A673 (cell line): Measurements from ENCODE around the gene WHRN. TPM values are rescaled to one million over a fixed set of nuclear protein-coding genes. Genes with fewer than 3 reads are reported as not detected.

ENCODE experiments used
- BruUV-seq: library from RNA; stranded (reverse); fragments of 400-500 nt; replicated peaks from 2 replicates; lab custom pipeline; 2021; lab: Mats Ljungman, UMichigan
- CTCF ChIA-PET: fragments of 300-600 bp; sonication (Branson Sonifier 250); formaldehyde crosslinking; loops from one replicate; lab custom pipeline; 2022; ENCODE audit warnings: antibody characterized with exemption; lab: Charles Lee
- POLR2A ChIA-PET: fragments of 300-600 bp; sonication (Branson Sonifier 250); formaldehyde crosslinking; loops from one replicate; lab custom pipeline; 2022; ENCODE audit warnings: antibody characterized with exemption; ENCODE audit not compliant: low non-redundant PET; lab: Charles Lee
- DNase-seq: peaks from one replicate; pipeline ENCODE4 v3.0.0-alpha.2; 2015; ENCODE audit warnings: low spot score
- H3K27ac ChIP-seq: fragments of 200-600 bp; sonication (generic); 2 replicates; pipeline ENCODE4 v1.5.1; 2016; ENCODE audit warnings: mixed run types, low read depth, mild to moderate bottlenecking, mixed read lengths, antibody characterized with exemption, low read length; ENCODE audit not compliant: poor library complexity, severe bottlenecking
- H3K27me3 ChIP-seq: fragments of 200-600 bp; sonication (generic); replicated peaks from 2 replicates; pipeline ENCODE4 v1.6.1; 2017; ENCODE audit warnings: mixed run types, low read depth, mild to moderate bottlenecking, mixed read lengths, antibody characterized with exemption, low read length; ENCODE audit not compliant: insufficient read depth, poor library complexity
- H3K36me3 ChIP-seq: fragments of 200-600 bp; sonication (generic); 2 replicates; pipeline ENCODE4 v1.6.1; 2016; ENCODE audit warnings: mixed run types, mild to moderate bottlenecking, mixed read lengths, antibody characterized with exemption, low read length; ENCODE audit not compliant: insufficient read depth, poor library complexity, severe bottlenecking
- H3K4me1 ChIP-seq: fragments of 200-600 bp; sonication (generic); 2 replicates; pipeline ENCODE4 v1.6.1; 2017; ENCODE audit warnings: mixed run types, mild to moderate bottlenecking, mixed read lengths, antibody characterized with exemption, low read length; ENCODE audit not compliant: insufficient read depth, poor library complexity, severe bottlenecking
- H3K4me3 ChIP-seq: fragments of 200-600 bp; sonication (generic); 2 replicates; pipeline ENCODE4 v1.5.1; 2016; ENCODE audit warnings: low read depth, mixed run types, mild to moderate bottlenecking, mixed read lengths, low read length; ENCODE audit not compliant: poor library complexity, severe bottlenecking
- H3K9me3 ChIP-seq: fragments of 200-600 bp; sonication (generic); 2 replicates; pipeline ENCODE4 v1.6.1; 2016; ENCODE audit warnings: mixed run types, low read depth, mild to moderate bottlenecking, mixed read lengths, antibody characterized with exemption, low read length; ENCODE audit not compliant: poor library complexity, severe bottlenecking
- EZH2 ChIP-seq: fragments of 200-600 bp; sonication (generic); IDR thresholded peaks from 2 replicates; pipeline ENCODE4 v1.6.1; 2017; ENCODE audit warnings: borderline replicate concordance, low read depth, mild to moderate bottlenecking, mixed read lengths, antibody characterized with exemption, low read length; ENCODE audit not compliant: poor library complexity, severe bottlenecking
- intact Hi-C: fragments of 100-400 bp; cut with micrococcal nuclease; formaldehyde crosslinking; loops from one replicate; pipeline ENCODE4 v1.10.0; 2022; ENCODE audit not compliant: unreplicated experiment
- total RNA-seq: library from RNA; stranded (reverse); gene quantifications from 2 replicates; pipeline ENCODE4 v1.2.3, GENCODE V29; 2021
- TF ChIP-seq, protein P1 (sequence below): fragments of 300-800, 200-600 bp; sonication (generic); conservative IDR thresholded peaks from 2 replicates; pipeline ENCODE4 v1.5.1; 2017; ENCODE audit warnings: low read depth, mild to moderate bottlenecking, antibody characterized with exemption, low read length, moderate library complexity, mixed read lengths

Gene WHRN
- total RNA-seq, 1 experiment from 2014 or later: 9.1 TPM

DNA sequence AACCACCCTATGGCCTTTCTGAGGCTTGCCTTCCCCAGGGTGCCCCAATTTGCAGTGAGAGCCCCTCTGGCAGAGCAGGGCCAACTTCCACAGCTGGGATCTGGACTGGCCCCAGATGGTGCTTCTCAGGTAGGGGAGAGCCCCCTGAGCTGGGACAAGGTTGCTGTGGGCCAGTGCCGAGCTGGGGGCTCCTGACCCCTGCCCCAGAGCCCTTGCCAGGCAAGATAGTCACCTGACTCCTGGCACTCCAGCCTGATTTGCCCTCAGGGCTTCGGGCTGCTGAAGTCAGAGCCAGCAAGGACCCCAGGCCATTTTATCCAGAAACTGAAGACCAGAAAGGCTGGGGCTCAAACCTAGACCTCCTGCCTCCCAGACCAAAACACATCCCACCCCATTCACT, 84.1 kb downstream of the WHRN start:
- ChIA-PET CTCF (no interaction called here), POLR2A (no interaction called here)
- intact Hi-C loops: no loop called here
- no peak overlapping the region for H3K4me3 ChIP-seq
- no peaks in the 10 kb centered on the region for H3K9me3 ChIP-seq
- no peaks in the 10 kb centered on the region for H3K36me3 ChIP-seq
- no peaks in the 10 kb centered on the region for H3K27me3 ChIP-seq
- no TSS peak for BruUV-seq
- no peak overlapping the region for H3K27ac ChIP-seq
- TF ChIP-seq EZH2: no peak
- TF ChIP-seq, protein P1, sequence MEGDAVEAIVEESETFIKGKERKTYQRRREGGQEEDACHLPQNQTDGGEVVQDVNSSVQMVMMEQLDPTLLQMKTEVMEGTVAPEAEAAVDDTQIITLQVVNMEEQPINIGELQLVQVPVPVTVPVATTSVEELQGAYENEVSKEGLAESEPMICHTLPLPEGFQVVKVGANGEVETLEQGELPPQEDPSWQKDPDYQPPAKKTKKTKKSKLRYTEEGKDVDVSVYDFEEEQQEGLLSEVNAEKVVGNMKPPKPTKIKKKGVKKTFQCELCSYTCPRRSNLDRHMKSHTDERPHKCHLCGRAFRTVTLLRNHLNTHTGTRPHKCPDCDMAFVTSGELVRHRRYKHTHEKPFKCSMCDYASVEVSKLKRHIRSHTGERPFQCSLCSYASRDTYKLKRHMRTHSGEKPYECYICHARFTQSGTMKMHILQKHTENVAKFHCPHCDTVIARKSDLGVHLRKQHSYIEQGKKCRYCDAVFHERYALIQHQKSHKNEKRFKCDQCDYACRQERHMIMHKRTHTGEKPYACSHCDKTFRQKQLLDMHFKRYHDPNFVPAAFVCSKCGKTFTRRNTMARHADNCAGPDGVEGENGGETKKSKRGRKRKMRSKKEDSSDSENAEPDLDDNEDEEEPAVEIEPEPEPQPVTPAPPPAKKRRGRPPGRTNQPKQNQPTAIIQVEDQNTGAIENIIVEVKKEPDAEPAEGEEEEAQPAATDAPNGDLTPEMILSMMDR: no peak
- H3K4me1 ChIP-seq: peaks cover 8% of the 10 kb centered on the region
- DNase-seq: no peak

DNA sequence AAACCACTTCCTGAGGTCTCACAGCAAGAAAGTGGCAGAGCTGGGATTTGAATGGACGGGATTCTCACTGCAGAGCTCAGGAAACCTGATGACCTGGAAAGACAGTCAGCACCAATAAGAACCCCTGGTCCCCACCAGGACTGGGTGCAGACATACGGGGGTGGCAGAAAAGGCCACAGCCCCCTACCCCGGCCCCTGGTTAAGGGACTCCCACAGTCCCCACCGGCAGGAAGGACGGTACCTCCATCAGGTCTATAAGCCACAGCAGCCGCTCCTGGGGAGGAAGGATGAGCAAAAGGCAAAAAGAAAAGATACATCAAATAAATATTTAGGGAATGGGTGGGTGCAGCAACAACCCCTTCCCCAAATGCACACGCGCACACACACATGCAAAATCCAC, 85.5 kb downstream of the WHRN start:
- TF ChIP-seq, protein P1: no peak
- no peak for TF ChIP-seq EZH2
- CTCF ChIA-PET: interaction anchor here (1.2 kb wide), 1 partner anchor 14 kb away, joined by 5 read pairs; no protein-coding TSS in a partner anchor
- BruUV-seq: no TSS peak

DNA sequence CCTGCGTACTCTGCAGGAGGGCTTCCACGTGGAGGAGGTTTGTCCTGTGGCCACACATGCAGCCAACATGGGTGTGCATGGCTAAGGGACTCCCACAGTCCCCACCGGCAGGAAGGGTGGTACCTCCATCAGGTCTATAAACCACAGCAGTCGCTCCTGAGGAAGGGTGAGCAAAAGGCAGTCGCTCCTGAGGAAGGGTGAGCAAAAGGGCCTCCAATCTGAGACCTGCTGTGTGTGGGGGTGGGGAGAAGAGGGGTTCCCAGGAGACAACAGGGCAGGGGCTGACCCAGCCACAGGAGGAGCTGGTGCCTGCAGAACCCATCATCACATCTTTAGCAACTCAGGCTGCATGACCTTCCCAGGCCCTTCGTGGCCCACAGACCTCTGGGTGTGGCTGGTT, 87.2 kb downstream of the WHRN start:
- Histone ChIP-seq H3K9me3 (no peaks in the 10 kb centered on the region), H3K4me1 (peaks cover 6% of the 10 kb centered on the region), H3K36me3 (no peaks in the 10 kb centered on the region), H3K27ac (no peak overlapping the region), H3K27me3 (no peaks in the 10 kb centered on the region), H3K4me3 (no peak overlapping the region)
- no peak for TF ChIP-seq EZH2
- TF ChIP-seq, protein P1: no peak
- POLR2A ChIA-PET: interaction anchor here (0.7 kb wide), 1 partner anchor 611 kb away, joined by 3 read pairs; no protein-coding TSS in a partner anchor
- BruUV-seq: no TSS peak
- intact Hi-C loops: no loop called here
- no peak for DNase-seq
- CTCF ChIA-PET: no interaction called here

More for the DNA sequence above, 85.5 kb downstream of the WHRN start:
- POLR2A ChIA-PET: no interaction called here
- no peaks in the 10 kb centered on the region for H3K27me3 ChIP-seq
- H3K27ac ChIP-seq: no peak overlapping the region
- intact Hi-C loops: no loop called here
- no peak for DNase-seq
- no peaks in the 10 kb centered on the region for H3K36me3 ChIP-seq
- peaks cover 8% of the 10 kb centered on the region for H3K4me1 ChIP-seq
- H3K4me3 ChIP-seq: no peak overlapping the region
- no peaks in the 10 kb centered on the region for H3K9me3 ChIP-seq
